PC-3 (cell line): ENCODE measurements around the gene CCR5AS.

ENCODE experiments used
- ATAC-seq: fragments of 200-7000 bp; cut with Tn5 transposase; 2 replicates; pipeline ENCODE4 v1.9.1; 2020; ENCODE audit warnings: mild to moderate bottlenecking, moderate library complexity
- BruUV-seq: library from RNA; stranded (reverse); fragments of 400-500 nt; replicated peaks from 2 replicates; lab custom pipeline; 2021; lab: Mats Ljungman, UMichigan
- CTCF ChIA-PET: fragments of 300-600 bp; sonication (Branson Sonifier 250); formaldehyde crosslinking; loops from one replicate; lab custom pipeline; 2022; ENCODE audit warnings: antibody characterized with exemption; lab: Charles Lee
- POLR2A ChIA-PET: fragments of 300-600 bp; sonication (Branson Sonifier 250); formaldehyde crosslinking; loops from one replicate; lab custom pipeline; 2022; ENCODE audit warnings: antibody characterized with exemption; ENCODE audit not compliant: unreplicated experiment; lab: Charles Lee
- DNase-seq: peaks from one replicate; pipeline ENCODE4 v3.0.0-alpha.2; 2015
- H2AFZ ChIP-seq: fragments of 300-600 bp; sonication (generic); 2 replicates; pipeline ENCODE4 v1.6.0; 2016; ENCODE audit warnings: antibody characterized with exemption, low read length
- H3F3A ChIP-seq: fragments of 300-600 bp; sonication (generic); one replicate; pipeline ENCODE4 v1.6.0; 2017; ENCODE audit warnings: antibody characterized with exemption, low read length, control low read depth, mild to moderate bottlenecking; ENCODE audit not compliant: unreplicated experiment
- H3K27ac ChIP-seq: fragments of 300-600 bp; sonication (generic); 2 replicates; pipeline ENCODE4 v1.5.1; 2016; ENCODE audit warnings: mild to moderate bottlenecking, low read length
- H3K27me3 ChIP-seq: fragments of 300-600 bp; sonication (generic); 2 replicates; pipeline ENCODE4 v1.6.1; 2016; ENCODE audit warnings: low read length, mixed read lengths
- H3K36me3 ChIP-seq: fragments of 300-600 bp; sonication (generic); 2 replicates; pipeline ENCODE4 v1.6.1; 2016; ENCODE audit warnings: low read depth, mixed run types, low read length, mixed read lengths
- H3K4me1 ChIP-seq: fragments of 300-600 bp; sonication (generic); 2 replicates; pipeline ENCODE4 v1.5.1; 2016; ENCODE audit warnings: low read length; ENCODE audit not compliant: insufficient read depth
- H3K4me2 ChIP-seq: fragments of 300-600 bp; sonication (generic); 2 replicates; pipeline ENCODE4 v1.6.0; 2016; ENCODE audit warnings: low read length
- H3K4me3 ChIP-seq: fragments of 300-600 bp; sonication (generic); 2 replicates; pipeline ENCODE4 v1.5.1; 2016; ENCODE audit warnings: mild to moderate bottlenecking, low read length, mixed read lengths
- H3K79me2 ChIP-seq: fragments of 300-600 bp; sonication (generic); 2 replicates; pipeline ENCODE4 v1.6.1; 2017; ENCODE audit warnings: low read length, mixed read lengths
- H3K9ac ChIP-seq: fragments of 300-600 bp; sonication (generic); 2 replicates; pipeline ENCODE4 v1.6.0; 2016; ENCODE audit warnings: mild to moderate bottlenecking, low read length
- H3K9me2 ChIP-seq: fragments of 300-600 bp; sonication (generic); replicated peaks from 2 replicates; pipeline ENCODE4 v1.6.1; 2016; ENCODE audit warnings: mixed run types, low read length, mixed read lengths
- H3K9me3 ChIP-seq: fragments of 300-600 bp; sonication (generic); 2 replicates; pipeline ENCODE4 v1.6.1; 2016; ENCODE audit warnings: low read length, mixed read lengths
- H4K20me1 ChIP-seq: fragments of 300-600 bp; sonication (generic); 2 replicates; pipeline ENCODE4 v1.6.1; 2016; ENCODE audit warnings: low read length, mixed read lengths
- CTCF ChIP-seq: fragments of 300-600 bp; sonication (generic); conservative IDR thresholded peaks from 2 replicates; pipeline ENCODE4 v1.5.1; 2017; ENCODE audit warnings: antibody characterized with exemption, low read depth, mild to moderate bottlenecking, low read length
- EZH2 ChIP-seq: fragments of 300-600 bp; sonication (generic); IDR thresholded peaks from one replicate; pipeline ENCODE4 v1.6.1; 2017; ENCODE audit warnings: antibody characterized with exemption, mild to moderate bottlenecking, low read length; ENCODE audit not compliant: unreplicated experiment
- EZH2phosphoT487 ChIP-seq: fragments of 300-600 bp; sonication (generic); IDR thresholded peaks from 2 replicates; pipeline ENCODE4 v1.6.1; 2018; ENCODE audit warnings: mild to moderate bottlenecking, antibody characterized with exemption, low read length, borderline replicate concordance
- intact Hi-C: fragments of 100-400 bp; cut with micrococcal nuclease; formaldehyde crosslinking; loops from 2 replicates; pipeline ENCODE4 v1.9.0; 2023

The CCR5AS gene

GRCh38 chr3:46419816-46420215 lies 12.9 kb upstream of the CCR5AS start:
- H3K36me3 ChIP-seq: no peaks in the 10 kb centered on the region
- intact Hi-C loops: no loop called here
- no peak overlapping the region for H2AFZ ChIP-seq
- ChIA-PET CTCF (no interaction called here), POLR2A (no interaction called here)
- no TSS peak for BruUV-seq
- TF ChIP-seq CTCF: no peak
- no peak for TF ChIP-seq EZH2
- no peak for TF ChIP-seq EZH2phosphoT487
- H3K27ac ChIP-seq: no peak overlapping the region
- ATAC-seq (no peak), DNase-seq (no peak)
- no peaks in the 10 kb centered on the region for H3K79me2 ChIP-seq
- peaks cover 22% of the 10 kb centered on the region for H3K4me1 ChIP-seq
- no peaks in the 10 kb centered on the region for H3K27me3 ChIP-seq
- no peak overlapping the region for H3K4me2 ChIP-seq
- no peaks in the 10 kb centered on the region for H3K9me2 ChIP-seq
- H3K9ac ChIP-seq: no peak overlapping the region
- no peaks in the 10 kb centered on the region for H3F3A ChIP-seq
- H4K20me1 ChIP-seq: no peaks in the 10 kb centered on the region
- H3K4me3 ChIP-seq: no peak overlapping the region
- no peaks in the 10 kb centered on the region for H3K9me3 ChIP-seq

GRCh38 chr3:46417841-46418611 lies 11.2 kb upstream of the CCR5AS start:
- TF ChIP-seq CTCF (no peak), EZH2 (no peak), EZH2phosphoT487 (no peak)
- H3K4me1 ChIP-seq: peaks cover 15% of the 10 kb centered on the region
- no peaks in the 10 kb centered on the region for H3K9me3 ChIP-seq
- POLR2A ChIA-PET: no interaction called here
- no peak for ATAC-seq
- H3K79me2 ChIP-seq: no peaks in the 10 kb centered on the region
- no peaks in the 10 kb centered on the region for H3K36me3 ChIP-seq
- no peak overlapping the region for H3K4me2 ChIP-seq
- no peak for DNase-seq
- BruUV-seq: no TSS peak
- no peak overlapping the region for H2AFZ ChIP-seq
- no peak overlapping the region for H3K27ac ChIP-seq
- CTCF ChIA-PET: no interaction called here
- H3K9ac ChIP-seq: no peak overlapping the region
- no peaks in the 10 kb centered on the region for H3F3A ChIP-seq
- no peaks in the 10 kb centered on the region for H3K27me3 ChIP-seq
- no peaks in the 10 kb centered on the region for H4K20me1 ChIP-seq
- H3K9me2 ChIP-seq: no peaks in the 10 kb centered on the region
- intact Hi-C loops: no loop called here
- no peak overlapping the region for H3K4me3 ChIP-seq

- Histone ChIP-seq H3K9me3 (no peaks in the 10 kb centered on the region), H3K27ac (no peak overlapping the region), H3K4me1 (peaks cover 11% of the 10 kb centered on the region), H3K9ac (no peak overlapping the region), H3K36me3 (no peaks in the 10 kb centered on the region), H3K4me3 (no peak overlapping the region), H4K20me1 (no peaks in the 10 kb centered on the region), H3F3A (no peaks in the 10 kb centered on the region), H3K4me2 (no peak overlapping the region), H3K9me2 (no peaks in the 10 kb centered on the region), H2AFZ (no peak overlapping the region), H3K27me3 (no peaks in the 10 kb centered on the region), H3K79me2 (no peaks in the 10 kb centered on the region)
- no TSS peak for BruUV-seq
- TF ChIP-seq CTCF (no peak), EZH2phosphoT487 (no peak), EZH2 (no peak)
- no peak for ATAC-seq
- intact Hi-C loops: no loop called here
- POLR2A ChIA-PET: no interaction called here
- CTCF ChIA-PET: no interaction called here
- DNase-seq: no peak
Measured at GRCh38 chr3:46416811-46417510, 10.1 kb upstream of the CCR5AS start.
